Measurements from ENCODE around the gene PNPLA2.

The PNPLA2 gene

GRCh38 chr11:786235-787083, 32.3 kb upstream of the PNPLA2 start:
- DNase-seq = no peak

GRCh38 chr11:787084-787675, 31.5 kb upstream of the PNPLA2 start:
- no peak for DNase-seq

GRCh38 chr11:788009-788640, 30.6 kb upstream of the PNPLA2 start:
- DNase-seq = no peak

GRCh38 chr11:788953-789940, 29.5 kb upstream of the PNPLA2 start:
- DNase-seq = no peak

GRCh38 chr11:789943-790342, 28.8 kb upstream of the PNPLA2 start, which contains the start of gene CEND1:
TSS of gene CEND1 (minus strand) at chr11:790090. CDS start at chr11:788576, 1,514 bp downstream.
- DNase-seq = no peak

- DNase-seq = no peak
Observed at GRCh38 chr11:790721-791564, 27.8 kb upstream of the PNPLA2 start.

GRCh38 chr11:791658-792534, 26.8 kb upstream of the PNPLA2 start:
- no peak for DNase-seq

GRCh38 chr11:792535-792821, 26.2 kb upstream of the PNPLA2 start:
- no peak for DNase-seq

GRCh38 chr11:792873-793272, 25.8 kb upstream of the PNPLA2 start:
- no peak for DNase-seq

- DNase-seq = no peak
Observed at GRCh38 chr11:793556-793955, 25.2 kb upstream of the PNPLA2 start.

- no peak for DNase-seq
Observed at GRCh38 chr11:794013-794765, 24.5 kb upstream of the PNPLA2 start.

- no peak for DNase-seq
Observed at GRCh38 chr11:794766-795633, 23.7 kb upstream of the PNPLA2 start.

GRCh38 chr11:795634-796564, 22.8 kb upstream of the PNPLA2 start:
- peak; percentile 11 for DNase-seq

GRCh38 chr11:796565-797295, 22.0 kb upstream of the PNPLA2 start:
- DNase-seq = no peak

GRCh38 chr11:797296-798092, 21.2 kb upstream of the PNPLA2 start:
- peak; percentile 13 for DNase-seq

GRCh38 chr11:798093-798713, 20.5 kb upstream of the PNPLA2 start, which contains the start of gene SLC25A22:
TSS of gene SLC25A22 (minus strand) at chr11:798281. CDS start at chr11:795006, 3,275 bp downstream.
- no peak for DNase-seq

All from GF-D8 (cell line).